Renal cortex interstitium (tissue), 11 donors: ENCODE data around the gene APBA1. TPM values are rescaled to one million over a fixed set of nuclear protein-coding genes. Genes with fewer than 3 reads are reported as not detected.
A peak's percentile ranks its signal among the peaks of the same experiment; 100 is the strongest.

Experiments
- DNase-seq, 11 donors: peaks; one replicate each; pipeline ENCODE4 v3.0.0-alpha.2; 2013; ENCODE audit warnings: low read depth in 9 of 11, low spot score in 4 of 11; ENCODE audit errors: extremely low read depth in 1 of 11
- polyA plus RNA-seq, 3 donors: library from polyadenylated mRNA; unstranded; fragments of 120-200 nt; gene quantifications; one replicate each; pipeline ENCODE4 v1.2.1, GENCODE V29; 2013; ENCODE audit not compliant: insufficient read length in 3 of 3

APBA1 gene
- polyA plus RNA-seq, 3 donors = 13.3 to 18.1 (median 16.2) TPM

DNA sequence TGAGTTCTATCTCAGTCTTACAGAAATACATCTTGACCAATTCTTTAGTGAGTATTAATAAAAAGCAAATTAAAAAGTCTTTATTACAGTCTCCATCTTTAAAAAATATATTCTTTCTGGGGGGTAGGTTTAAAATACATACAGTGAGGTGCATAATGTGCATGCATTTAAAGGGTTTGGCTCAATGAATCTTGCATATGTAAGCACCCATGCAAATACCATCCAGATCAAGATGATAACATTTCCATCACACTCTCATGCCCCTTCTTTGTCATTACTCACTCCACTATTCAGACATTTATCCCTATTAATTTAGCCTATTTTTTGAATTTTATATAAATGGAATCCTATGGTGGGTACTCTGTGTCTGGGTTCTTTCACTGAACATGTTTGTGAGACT lies 113.0 kb downstream of the APBA1 start:
- DNase-seq = no peak

DNA sequence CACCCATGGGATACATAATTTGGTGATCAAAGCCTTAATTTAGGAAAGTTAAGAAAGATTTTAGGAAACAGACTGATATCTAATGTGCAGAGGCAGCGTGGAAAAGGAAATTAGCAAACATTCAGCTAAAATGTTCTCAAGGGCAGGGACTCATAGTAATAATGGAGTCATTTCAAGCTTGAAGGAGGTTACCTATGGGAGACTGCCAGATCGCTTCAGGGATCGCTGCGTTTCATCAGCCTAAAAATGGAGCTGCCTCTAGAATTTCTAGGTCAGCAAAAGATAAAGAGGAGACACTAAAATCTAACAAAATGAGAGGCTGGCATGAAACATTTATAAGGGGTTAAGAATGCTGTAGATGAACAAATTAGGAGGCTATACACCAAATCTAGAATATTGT lies 115.5 kb downstream of the APBA1 start:
- DNase-seq = no peak

DNA sequence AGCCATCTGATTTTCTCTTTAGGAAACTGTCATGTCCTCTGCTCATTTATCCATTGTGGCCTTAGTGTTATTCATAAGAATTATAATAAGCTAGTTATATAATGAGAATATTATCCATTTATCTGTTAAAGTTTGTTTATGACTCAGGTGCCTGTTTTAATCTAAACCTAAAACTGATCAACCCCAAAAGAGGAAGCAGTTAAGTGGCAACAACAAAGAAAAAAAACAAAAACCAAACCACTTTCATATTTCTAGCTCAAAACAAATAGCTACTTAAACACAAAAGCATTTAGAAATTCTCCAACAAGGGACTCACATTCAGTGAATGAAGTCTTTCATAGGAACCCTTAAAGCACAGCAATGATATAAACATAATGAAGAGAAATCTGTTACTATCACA lies 116.4 kb downstream of the APBA1 start:
- DNase-seq = no peak

DNA sequence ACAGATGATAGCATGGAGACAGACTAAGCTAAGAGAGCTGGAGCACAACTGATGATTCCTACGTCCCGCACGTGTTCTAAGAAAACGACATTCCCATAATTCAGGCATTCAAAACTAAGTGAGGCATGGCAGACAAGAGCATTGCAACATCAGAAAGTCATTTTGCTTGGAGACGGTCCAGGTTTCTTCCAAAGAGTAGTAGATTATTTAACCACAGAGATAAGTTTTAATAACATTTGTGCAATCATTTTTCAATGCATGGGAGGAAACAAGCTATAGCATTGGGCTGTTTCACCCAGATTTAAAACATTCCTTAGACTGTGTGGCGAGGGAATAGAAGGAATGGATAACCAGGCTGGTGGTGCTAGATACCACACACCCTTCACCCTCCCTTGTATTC lies 117.2 kb downstream of the APBA1 start:
- no peak for DNase-seq

DNA sequence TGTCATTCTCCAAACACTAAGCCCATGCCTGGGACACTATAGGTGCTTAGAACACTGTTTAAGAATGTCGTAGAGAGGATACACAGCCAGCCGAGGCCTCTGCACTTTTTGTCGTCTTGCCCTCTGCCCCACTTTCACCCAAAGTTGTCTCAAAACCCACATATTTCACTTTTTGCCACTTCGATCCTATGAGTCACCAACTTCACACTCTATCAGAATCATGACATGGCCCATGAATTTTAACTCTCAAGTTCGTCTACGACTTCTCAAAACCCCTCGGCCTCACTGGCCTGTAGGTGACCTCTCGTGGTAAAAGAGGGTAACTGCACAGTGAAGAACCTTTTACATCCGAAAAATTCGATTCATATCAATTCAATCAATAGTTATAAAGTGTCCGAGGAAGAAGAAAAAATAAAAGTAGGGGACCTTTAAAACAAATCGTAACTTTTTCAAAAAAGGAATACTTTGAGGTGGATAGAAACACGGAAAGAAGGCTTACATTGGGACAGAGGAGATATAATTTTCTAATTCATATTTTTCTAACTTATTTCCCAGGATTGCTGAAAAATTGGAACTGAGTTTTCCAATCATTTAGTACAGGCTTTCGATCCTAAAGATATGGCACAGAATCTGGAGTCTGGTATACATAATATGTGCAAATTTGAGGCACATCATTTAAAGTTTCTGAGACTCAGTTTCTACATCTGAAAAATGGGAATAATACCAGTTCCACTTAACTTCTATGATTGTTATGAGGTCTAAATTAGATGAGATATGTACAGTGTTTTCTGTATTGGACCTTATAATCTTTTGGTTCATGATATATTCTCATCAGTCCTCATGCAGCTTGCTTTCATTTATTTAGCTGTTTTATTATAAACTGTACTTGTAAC lies 122.6 kb downstream of the APBA1 start:
- DNase-seq = peak in 6 of 11 donors; percentile 22 to 51 (median 30)

DNA sequence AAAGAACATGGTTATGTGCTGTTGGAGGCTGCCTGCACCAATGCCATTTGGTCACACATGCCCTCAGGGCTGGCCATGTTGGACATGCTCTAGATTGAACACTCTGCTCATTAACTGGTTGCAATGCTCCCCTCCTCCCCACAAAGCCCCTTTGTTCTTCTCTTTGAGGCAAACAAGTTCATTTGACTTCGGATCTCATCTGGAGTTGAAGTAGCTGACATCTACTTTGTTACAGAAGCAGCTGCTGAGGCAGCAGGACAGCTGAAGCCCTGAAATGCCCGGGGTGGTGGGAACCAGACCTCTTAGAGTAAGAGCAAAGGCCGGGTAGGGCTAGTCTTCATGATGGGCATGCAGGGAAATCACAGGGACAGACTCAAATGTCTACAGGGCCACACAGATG lies 123.5 kb downstream of the APBA1 start:
- no peak for DNase-seq

DNA sequence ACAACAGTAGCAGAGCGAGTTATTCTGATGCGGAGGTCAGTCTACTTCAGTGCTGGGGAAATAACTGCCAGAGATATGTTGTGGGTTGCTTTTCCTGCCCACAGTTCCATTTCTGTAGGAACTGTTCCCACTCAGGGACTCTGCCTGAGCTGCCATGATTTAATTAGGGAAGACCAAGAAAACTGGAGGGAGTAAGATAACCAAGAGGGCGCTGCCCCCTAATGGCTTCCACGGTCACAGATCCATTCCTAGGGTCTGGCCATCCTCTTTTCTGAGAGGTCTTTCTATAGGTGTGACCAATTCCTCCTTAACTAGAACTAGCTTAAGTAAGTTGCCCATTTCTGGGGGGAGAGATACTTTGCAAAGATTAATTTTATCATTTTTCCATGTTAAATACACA lies 125.9 kb downstream of the APBA1 start:
- DNase-seq = no peak

DNA sequence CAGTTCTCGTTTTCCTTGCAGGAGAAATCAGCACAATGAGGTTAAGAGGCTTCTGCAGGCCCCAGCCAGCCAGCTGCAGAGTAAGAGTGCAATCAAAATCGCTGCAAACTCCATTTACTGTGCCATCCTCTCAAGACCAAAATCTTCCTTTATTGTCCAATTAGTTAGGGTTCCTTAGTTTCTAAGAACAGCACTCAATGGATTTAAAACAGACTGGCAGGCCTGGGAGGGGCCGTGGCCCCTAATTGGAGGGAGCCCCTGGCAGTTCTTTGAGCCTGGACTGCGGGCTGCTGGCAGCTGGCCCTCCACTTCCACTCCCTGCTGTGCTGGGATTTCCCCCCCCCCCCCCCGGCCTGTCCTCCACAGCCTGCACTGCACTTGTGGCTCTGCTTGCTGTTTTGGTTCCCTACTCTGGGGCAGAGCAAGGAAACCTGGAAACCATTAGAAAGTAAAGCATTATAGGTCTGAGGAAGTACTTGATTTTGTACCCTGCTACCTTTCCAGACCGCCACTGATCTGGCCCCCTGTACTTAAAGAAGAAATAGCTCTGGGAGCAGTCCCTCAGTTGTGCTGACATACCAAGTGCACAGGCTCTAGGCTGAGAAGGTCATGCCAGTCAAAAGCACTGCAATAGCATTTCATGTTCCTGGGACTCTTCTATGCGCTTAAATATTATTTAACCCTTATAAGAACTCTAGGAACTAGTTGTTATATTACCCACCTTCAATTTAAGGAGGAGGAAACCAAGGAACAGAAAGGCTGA lies 129.0 kb downstream of the APBA1 start:
- DNase-seq = no peak

DNA sequence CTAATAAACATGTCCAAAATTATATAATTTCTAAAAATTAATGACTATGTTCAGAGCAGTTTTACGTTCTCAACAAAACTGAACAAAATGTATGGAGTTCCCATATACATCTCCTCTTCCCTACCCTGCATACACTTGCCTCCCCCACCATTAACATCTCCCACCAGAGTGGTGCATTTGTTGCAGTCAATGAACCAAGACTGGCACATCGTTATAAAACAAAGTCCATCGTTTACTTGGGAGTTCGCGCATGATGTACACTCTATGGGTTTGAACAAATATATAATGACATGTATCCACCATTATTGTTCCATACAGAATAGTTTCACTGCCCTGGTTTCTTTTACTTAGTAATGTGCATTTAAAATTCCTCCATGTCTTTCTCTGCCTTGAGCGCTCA lies 130.1 kb downstream of the APBA1 start:
- DNase-seq = no peak

DNA sequence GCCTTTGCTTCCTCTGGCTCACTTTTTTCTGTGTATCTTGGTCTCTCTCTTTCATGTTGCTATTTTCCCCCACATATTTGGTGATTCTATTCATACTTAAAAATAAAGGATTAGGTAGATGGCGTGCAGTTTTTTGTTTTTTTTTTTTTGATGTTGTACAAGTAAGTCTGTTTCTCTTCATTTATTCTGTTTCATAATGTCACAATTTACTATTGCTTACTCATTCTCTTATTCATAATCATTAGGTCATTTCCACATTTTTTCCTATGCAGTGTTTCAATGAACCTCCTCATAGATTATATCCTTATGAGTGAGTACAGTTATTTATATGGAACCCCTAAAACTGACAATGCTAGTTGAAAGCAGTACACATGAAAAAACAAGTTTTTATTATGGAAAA lies 136.3 kb downstream of the APBA1 start:
- no peak for DNase-seq

DNA sequence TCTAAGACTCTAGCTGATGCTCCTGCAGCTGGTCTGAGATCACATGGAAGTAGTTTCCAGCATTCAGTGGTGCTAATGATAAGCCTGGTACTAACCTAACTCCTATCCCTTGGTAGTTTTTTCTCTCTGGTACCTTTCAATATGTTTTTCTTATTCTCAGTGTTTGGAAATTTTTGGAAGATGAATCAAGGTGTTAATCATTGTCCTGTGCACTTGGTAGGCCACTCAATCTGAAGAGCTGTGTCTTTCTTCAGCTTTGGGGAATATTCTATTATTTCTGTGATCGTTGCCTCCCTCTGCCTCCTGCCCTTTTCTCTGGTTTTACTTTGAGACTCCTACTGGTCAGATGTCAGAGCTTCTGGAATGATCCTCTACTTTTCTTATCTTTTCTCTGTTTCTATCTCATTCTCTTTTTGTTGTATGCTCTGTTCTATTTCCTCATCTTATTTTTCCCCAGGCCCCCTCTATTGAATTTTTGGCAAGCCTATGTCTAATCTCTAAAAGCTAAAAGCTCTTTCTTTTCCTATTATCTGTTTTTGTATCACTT lies 136.8 kb downstream of the APBA1 start:
- DNase-seq = no peak

DNA sequence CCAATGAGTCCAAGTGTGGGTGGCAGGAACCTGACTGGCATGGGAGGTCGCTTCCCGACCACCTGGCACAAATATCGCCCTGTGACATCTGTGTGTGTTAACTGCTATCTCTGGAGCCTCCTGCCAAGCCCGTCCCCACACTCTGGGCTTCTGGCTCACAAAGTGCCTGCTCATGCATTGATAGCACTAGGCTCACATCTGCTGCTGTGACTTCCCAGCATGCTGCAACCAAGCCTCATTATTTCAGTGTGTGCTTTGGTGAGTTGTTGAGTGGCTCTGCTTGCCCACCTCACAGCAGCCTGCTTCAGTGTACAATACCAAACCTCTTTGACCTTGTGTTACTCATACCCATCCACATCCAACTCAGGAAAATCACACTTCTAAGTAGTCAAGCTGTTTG lies 139.8 kb downstream of the APBA1 start:
- no peak for DNase-seq

DNA sequence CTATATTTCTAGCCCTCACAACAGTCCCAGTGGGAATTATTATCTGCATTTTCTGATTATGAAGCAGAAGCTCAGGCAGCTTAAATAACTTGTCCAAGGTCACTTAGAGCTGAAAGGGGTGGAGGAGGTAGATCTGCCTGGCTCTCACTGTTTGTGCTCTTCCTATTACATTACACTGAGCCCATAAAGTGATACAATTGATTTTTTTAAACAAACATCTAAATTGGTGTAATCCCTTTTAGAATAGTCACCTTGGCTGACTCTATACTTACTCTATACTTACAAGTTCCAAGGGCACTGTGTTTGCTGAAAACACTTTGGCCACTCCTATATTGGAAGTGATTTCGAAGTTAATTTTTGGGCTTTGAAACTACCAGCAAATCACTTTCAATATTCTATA lies 144.7 kb downstream of the APBA1 start:
- DNase-seq = no peak

DNA sequence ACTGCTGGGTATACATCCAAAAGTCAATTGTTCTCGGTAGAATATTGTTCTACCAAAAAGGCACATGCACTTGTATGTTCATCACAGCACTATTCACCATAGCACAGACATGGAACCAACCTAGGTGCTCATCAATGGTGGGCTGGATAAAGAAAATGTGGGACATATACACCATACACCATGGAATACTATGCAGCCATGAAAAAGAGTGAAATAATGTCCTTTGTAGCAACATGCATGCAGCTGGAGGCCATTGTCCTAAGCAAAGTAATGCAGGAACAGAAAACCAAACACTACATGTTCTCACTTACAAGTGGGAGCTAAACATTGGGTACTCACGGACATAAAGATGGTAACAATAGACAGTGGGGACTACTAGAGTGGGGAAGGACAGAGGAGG lies 145.5 kb downstream of the APBA1 start:
- no peak for DNase-seq

DNA sequence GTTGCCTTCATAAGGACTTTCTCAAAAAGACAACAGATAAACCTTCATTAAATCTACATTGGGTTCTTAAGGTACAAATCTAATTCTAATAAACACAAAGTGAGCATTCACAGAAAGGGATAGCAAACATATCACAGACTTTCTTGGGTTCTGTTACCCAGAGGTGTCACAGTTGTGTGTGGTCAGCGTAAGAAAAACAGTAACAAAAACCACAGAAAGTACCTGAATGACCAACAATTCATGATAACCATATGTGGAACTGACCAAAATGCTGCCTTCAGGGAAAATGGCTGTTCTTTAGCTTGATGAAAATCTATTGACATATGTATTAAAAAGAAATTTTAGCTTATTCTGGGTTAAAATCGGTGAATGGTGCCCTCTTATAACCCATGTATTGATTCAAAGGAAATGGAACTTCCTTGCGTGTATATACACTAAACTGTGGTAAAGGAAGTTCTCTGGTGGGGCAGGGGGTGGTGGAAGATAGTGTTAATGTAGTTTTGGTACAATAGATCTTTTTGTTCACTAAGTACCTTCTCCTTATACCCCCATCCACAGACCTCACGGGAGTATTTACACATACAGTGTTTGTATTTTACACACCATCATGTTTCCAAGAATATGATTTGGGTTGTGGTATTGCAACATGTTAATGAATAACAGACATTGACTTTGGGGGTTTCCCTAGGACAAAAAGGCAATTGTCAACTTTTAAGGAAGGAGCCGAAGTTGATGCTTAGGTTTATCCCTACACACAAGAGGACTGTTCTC lies 152.5 kb downstream of the APBA1 start:
- DNase-seq = no peak

DNA sequence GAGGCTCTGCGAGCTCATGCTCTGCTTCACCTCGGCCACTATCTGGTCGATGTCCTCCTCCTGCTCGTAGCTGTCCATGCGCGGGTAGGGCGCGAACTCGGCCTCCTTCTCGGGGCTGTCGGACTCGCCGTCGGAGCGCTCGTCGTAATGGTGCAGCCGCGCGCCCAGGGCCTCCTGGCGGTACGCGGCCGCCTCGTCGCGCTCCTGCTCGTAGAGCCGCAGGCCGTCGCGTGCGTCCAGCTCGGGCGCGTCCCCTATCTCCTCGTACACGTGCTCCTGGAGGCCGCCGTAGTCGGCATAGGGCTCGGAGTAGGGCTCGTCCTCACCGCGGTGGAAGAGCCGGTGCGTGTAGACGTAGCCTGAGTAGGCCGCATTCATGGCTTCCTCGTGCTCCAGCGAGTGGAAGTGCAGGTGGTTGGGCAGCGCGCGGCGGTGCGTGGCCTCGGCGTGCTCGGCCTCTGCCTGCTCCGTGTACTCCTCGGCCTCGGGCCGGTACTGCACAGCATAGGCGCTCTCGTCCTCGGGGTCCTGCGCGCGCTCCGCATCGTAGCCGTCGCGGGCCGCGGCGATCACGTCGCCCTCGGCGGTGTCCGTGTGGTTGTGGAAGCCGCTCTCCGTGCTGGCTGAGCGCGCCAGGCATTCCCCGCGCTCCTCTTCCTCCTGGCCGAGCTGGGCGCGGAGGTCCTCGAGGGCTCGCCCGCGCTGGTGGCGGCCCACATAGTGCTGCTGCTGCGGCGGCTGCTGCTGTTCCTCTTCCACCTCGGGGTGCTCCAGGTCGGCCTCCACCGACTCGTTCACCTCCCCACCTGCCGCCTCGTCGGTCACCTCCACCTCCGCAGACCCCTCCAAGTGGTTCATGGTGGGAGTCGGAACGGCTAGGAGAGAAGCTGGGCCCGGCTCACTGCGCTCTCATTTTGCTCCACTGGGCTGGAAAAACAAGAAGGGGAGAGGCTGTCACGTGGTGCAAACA lies 155.5 kb downstream of the APBA1 start:
- no peak for DNase-seq

DNA sequence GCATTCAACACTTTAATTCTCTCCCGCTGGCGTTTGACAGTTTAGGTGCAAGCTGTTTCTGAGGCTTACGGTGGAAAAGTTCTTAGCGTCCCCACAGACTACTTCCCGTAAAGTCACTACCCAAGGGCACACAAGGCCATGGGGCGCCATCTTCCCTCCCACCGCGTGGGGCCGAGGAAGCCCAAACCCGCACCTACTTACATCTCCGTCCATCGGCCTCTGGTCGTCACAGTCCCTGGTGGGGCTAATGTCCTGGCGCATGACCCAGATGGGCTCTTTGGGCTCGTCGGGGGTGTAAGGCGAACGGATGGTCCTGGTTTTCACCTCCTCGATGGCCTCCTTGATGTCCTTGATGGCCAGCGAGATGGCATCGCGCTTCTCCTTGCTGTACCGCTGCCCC lies 156.4 kb downstream of the APBA1 start:
- no peak for DNase-seq

DNA sequence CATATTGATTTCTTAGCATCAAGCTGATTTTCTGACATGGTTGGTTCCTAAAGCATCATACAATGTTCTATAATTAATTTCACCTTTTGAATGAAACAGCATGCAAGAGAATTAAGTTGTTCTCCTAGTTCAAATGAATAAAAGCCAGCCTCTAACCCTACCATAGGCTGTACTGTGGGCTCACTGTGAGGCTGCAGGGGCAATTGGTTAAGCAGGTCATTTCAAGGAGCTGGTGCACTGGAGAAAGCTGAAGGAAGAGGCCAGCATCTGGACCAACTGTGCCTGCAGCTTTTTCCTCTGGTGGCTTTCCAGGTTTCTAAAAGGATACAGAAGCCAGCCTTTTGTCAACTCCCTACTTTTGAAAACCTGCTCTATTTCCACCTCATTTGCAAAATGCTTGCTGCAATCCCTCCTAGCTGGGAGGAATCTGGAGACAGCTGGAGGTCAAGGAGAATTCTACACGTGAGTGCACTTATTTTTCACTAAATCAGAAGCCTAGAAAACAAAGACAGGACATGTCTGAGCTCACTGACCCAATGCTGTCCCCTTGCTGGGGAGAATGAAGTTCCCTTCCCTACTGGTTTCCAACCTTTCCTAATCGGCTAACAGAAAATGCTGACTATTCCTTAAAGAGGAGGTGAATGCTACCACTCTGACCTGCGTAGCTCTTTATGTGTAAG lies 158.9 kb downstream of the APBA1 start:
- DNase-seq = peak in 1 of 11 donors; percentile 5
